SK-N-SH (cell line): ENCODE measurements around the gene SEMA3C.

Experiments
- CTCF ChIP-seq: fragments of 200-600 bp; sonication (generic); IDR thresholded peaks from 2 replicates; pipeline ENCODE4 v1.6.1; 2017; ENCODE audit warnings: antibody characterized with exemption, mild to moderate bottlenecking, moderate library complexity
- EZH2phosphoT487 ChIP-seq: fragments of 200-600 bp; sonication (generic); IDR thresholded peaks from 2 replicates; pipeline ENCODE4 v1.6.1; 2017; ENCODE audit warnings: low read depth, mixed run types, mild to moderate bottlenecking, antibody characterized with exemption, moderate library complexity, borderline replicate concordance
- JUND ChIP-seq: IDR thresholded peaks from 2 replicates; pipeline ENCODE4 v1.4.0; 2012
- NFIC ChIP-seq: IDR thresholded peaks from 2 replicates; pipeline ENCODE4 v1.4.0; 2012; ENCODE audit warnings: borderline replicate concordance
- POLR2AphosphoS5 ChIP-seq: IDR thresholded peaks from 2 replicates; pipeline ENCODE4 v1.6.1; 2012; ENCODE audit warnings: low read depth, low read length
- TCF12 ChIP-seq: IDR thresholded peaks from 2 replicates; pipeline ENCODE4 v1.4.0; 2012
- USF1 ChIP-seq: IDR thresholded peaks from 2 replicates; pipeline ENCODE4 v1.4.0; 2012; ENCODE audit warnings: low read depth, borderline replicate concordance

- TF ChIP-seq JUND (no peak), EZH2phosphoT487 (no peak), CTCF (no peak), NFIC (no peak), POLR2AphosphoS5 (no peak), TCF12 (no peak), USF1 (no peak)
Observed at GRCh38 chr7:80837345-80837744, 81.5 kb downstream of the SEMA3C start.
